Stimulated activated CD4-positive, alpha-beta T cell treated with anti-CD3 and anti-CD28 coated beads, Interleukin-15, amount 100 ng/mL, for 1 hour (primary cell): ENCODE results near the gene WDR4.
"Not testable (repeated sequence)": the region's sequence is repeated elsewhere in the genome, so short reads cannot be mapped to it uniquely, and the experiment has no call there.

ENCODE experiments used
- DNase-seq, 2 donors: peaks; one replicate each; pipeline ENCODE4 v3.0.0-alpha.2; 2020; ENCODE audit warnings: low read depth in 1 of 2, low spot score in 1 of 2

WDR4 gene

GRCh38 chr21:42878678-42878992 is 704 bp downstream of the WDR4 start:
- no peak for DNase-seq

GRCh38 chr21:42875811-42876210 is 3.5 kb downstream of the WDR4 start:
- not testable (repeated sequence) for DNase-seq

GRCh38 chr21:42873096-42873495 is 6.2 kb downstream of the WDR4 start:
- no peak for DNase-seq

GRCh38 chr21:42868196-42868595 is 11.1 kb downstream of the WDR4 start:
- DNase-seq = no peak

GRCh38 chr21:42865776-42866160 is 13.6 kb downstream of the WDR4 start:
- no peak for DNase-seq

- no peak for DNase-seq
These were observed 14.2 kb downstream of the WDR4 start for GRCh38 chr21:42864815-42865775.

- DNase-seq = no peak
These were observed 15.1 kb downstream of the WDR4 start for GRCh38 chr21:42864286-42864685.

GRCh38 chr21:42863504-42863870 is 15.9 kb downstream of the WDR4 start:
- DNase-seq = no peak

- DNase-seq = no peak
These were observed 16.4 kb downstream of the WDR4 start for GRCh38 chr21:42862774-42863503.

- no peak for DNase-seq
These were observed 17.4 kb downstream of the WDR4 start for GRCh38 chr21:42861848-42862400.

- DNase-seq = no peak
These were observed 18.0 kb downstream of the WDR4 start for GRCh38 chr21:42861311-42861847.

GRCh38 chr21:42860345-42860744 is 19.0 kb downstream of the WDR4 start:
- no peak for DNase-seq

- no peak for DNase-seq
These were observed 19.5 kb downstream of the WDR4 start for GRCh38 chr21:42859891-42860230.

GRCh38 chr21:42858957-42859890 is 20.1 kb downstream of the WDR4 start:
- no peak for DNase-seq

GRCh38 chr21:42858185-42858847 is 21.0 kb downstream of the WDR4 start:
- DNase-seq = no peak

GRCh38 chr21:42857216-42857615 is 22.1 kb downstream of the WDR4 start:
- DNase-seq = no peak

- no peak for DNase-seq
These were observed 23.4 kb downstream of the WDR4 start for GRCh38 chr21:42855937-42856335.

- DNase-seq = no peak
These were observed 24.0 kb downstream of the WDR4 start for GRCh38 chr21:42855171-42855936.

GRCh38 chr21:42854246-42855010 is 24.9 kb downstream of the WDR4 start:
- no peak for DNase-seq
